ENCODE results near the gene SYNJ2. TPM values are rescaled to one million over a fixed set of nuclear protein-coding genes. Genes with fewer than 3 reads are reported as not detected.

SYNJ2 gene
- total RNA-seq, 2 experiments from 2014 or later = 34.6 to 38.0 TPM

GRCh38 chr6:158019416-158019815 is 37.8 kb downstream of the SYNJ2 start:
- Histone ChIP-seq H3K27ac (ENCODE audit: low read depth in 1 of 2, low read length in 2 of 2) (no peak overlapping the region), H3K27me3 (ENCODE audit: control insufficient read depth in 1 of 2, insufficient read depth in 2 of 2, low read length in 2 of 2) (no peaks in the 10 kb centered on the region), H3K4me3 (ENCODE audit: low read length) (no peak overlapping the region), H3K36me3 (ENCODE audit: insufficient read depth, low read length) (peaks cover 31% of the 10 kb centered on the region), H3K4me1 (ENCODE audit: insufficient read depth, low read length) (peaks cover 9% of the 10 kb centered on the region), H3K9me3 (ENCODE audit: control insufficient read depth in 1 of 2, insufficient read depth in 1 of 2, low read length in 2 of 2) (no peaks in the 10 kb centered on the region)
- H3K36me3 Mint-ChIP-seq (ENCODE audit: low read depth) = peaks cover 29% of the 10 kb centered on the region
- no peak overlapping the region for H3K27ac Mint-ChIP-seq
- no peaks in the 10 kb centered on the region for H3K9me3 Mint-ChIP-seq
- DNase-seq (no peak), ATAC-seq (ENCODE audit: poor library complexity) (no peak)
- ChIA-PET POLR2A (no interaction called here), CTCF (no interaction called here)
- no peak for TF ChIP-seq CTCF (IDR thresholded peaks at IDR 0.05)
- intact Hi-C loops (cut with DNase I, micrococcal nuclease) = no loop called here
- H3K27me3 Mint-ChIP-seq = no peaks in the 10 kb centered on the region
- no peak overlapping the region for H3K4me3 Mint-ChIP-seq
- peaks cover 24% of the 10 kb centered on the region for H3K4me1 Mint-ChIP-seq (ENCODE audit: low read depth)

GRCh38 chr6:158020272-158020711 is 38.6 kb downstream of the SYNJ2 start:
- Mint-ChIP-seq H3K36me3 (ENCODE audit: low read depth) (peaks cover 29% of the 10 kb centered on the region), H3K4me3 (no peak overlapping the region), H3K4me1 (ENCODE audit: low read depth) (peaks cover 19% of the 10 kb centered on the region), H3K27me3 (no peaks in the 10 kb centered on the region), H3K27ac (no peak overlapping the region), H3K9me3 (no peaks in the 10 kb centered on the region)
- Histone ChIP-seq H3K27me3 (ENCODE audit: control insufficient read depth in 1 of 2, insufficient read depth in 2 of 2, low read length in 2 of 2) (no peaks in the 10 kb centered on the region), H3K27ac (ENCODE audit: low read depth in 1 of 2, low read length in 2 of 2) (no peak overlapping the region), H3K9me3 (ENCODE audit: control insufficient read depth in 1 of 2, insufficient read depth in 1 of 2, low read length in 2 of 2) (no peaks in the 10 kb centered on the region), H3K4me1 (ENCODE audit: insufficient read depth, low read length) (peaks cover 4% of the 10 kb centered on the region), H3K36me3 (ENCODE audit: insufficient read depth, low read length) (peaks cover 31% of the 10 kb centered on the region), H3K4me3 (ENCODE audit: low read length) (no peak overlapping the region)
- ChIA-PET POLR2A (no interaction called here), CTCF (no interaction called here)
- ATAC-seq (ENCODE audit: poor library complexity) (no peak), DNase-seq (no peak)
- intact Hi-C loops (cut with DNase I, micrococcal nuclease) = no loop called here
- no peak for TF ChIP-seq CTCF (IDR thresholded peaks at IDR 0.05)

GRCh38 chr6:158020811-158021210 is 39.1 kb downstream of the SYNJ2 start:
- Histone ChIP-seq H3K27ac (ENCODE audit: low read depth in 1 of 2, low read length in 2 of 2) (no peak overlapping the region), H3K9me3 (ENCODE audit: control insufficient read depth in 1 of 2, insufficient read depth in 1 of 2, low read length in 2 of 2) (no peaks in the 10 kb centered on the region), H3K27me3 (ENCODE audit: control insufficient read depth in 1 of 2, insufficient read depth in 2 of 2, low read length in 2 of 2) (no peaks in the 10 kb centered on the region), H3K4me3 (ENCODE audit: low read length) (no peak overlapping the region), H3K36me3 (ENCODE audit: insufficient read depth, low read length) (peaks cover 31% of the 10 kb centered on the region), H3K4me1 (ENCODE audit: insufficient read depth, low read length) (peaks cover 9% of the 10 kb centered on the region)
- Mint-ChIP-seq H3K9me3 (no peaks in the 10 kb centered on the region), H3K4me1 (ENCODE audit: low read depth) (peaks cover 19% of the 10 kb centered on the region), H3K36me3 (ENCODE audit: low read depth) (peaks cover 29% of the 10 kb centered on the region), H3K27me3 (no peaks in the 10 kb centered on the region), H3K27ac (no peak overlapping the region), H3K4me3 (no peak overlapping the region)
- no peak for TF ChIP-seq CTCF (IDR thresholded peaks at IDR 0.05)
- no peak for ATAC-seq (ENCODE audit: poor library complexity)
- intact Hi-C loops (cut with DNase I, micrococcal nuclease) = no loop called here
- POLR2A ChIA-PET = no interaction called here
- CTCF ChIA-PET = no interaction called here
- DNase-seq = no peak

Measured in CD4-positive, alpha-beta T cell (primary cell).